ENCODE measurements around the gene HPSE. TPM values are rescaled to one million over a fixed set of nuclear protein-coding genes. Genes with fewer than 3 reads are reported as not detected.
"Not testable (repeated sequence)": the region's sequence is repeated elsewhere in the genome, so short reads cannot be mapped to it uniquely, and the experiment has no call there.

HPSE gene
- polyA plus RNA-seq, 1 of the 3 experiments (the other 2 are of a cell fraction): 1.7 TPM

GRCh38 chr4:83288381-83288780 is 46.3 kb downstream of the HPSE start:
- H3K27ac ChIP-seq (ENCODE audit: low read depth in 2 of 2, low read length in 1 of 2); H3K36me3 ChIP-seq (replicated peaks in 1 of 2; ENCODE audit: control insufficient read depth in 1 of 2, insufficient read depth in 2 of 2, low read length in 1 of 2); H3K9ac ChIP-seq; H3K9me2 ChIP-seq; H4K20me1 ChIP-seq (ENCODE audit: insufficient read depth); DNase-seq; H3K79me2 ChIP-seq (ENCODE audit: insufficient read depth); H3K4me1 ChIP-seq (ENCODE audit: control insufficient read depth in 1 of 2, insufficient read depth in 2 of 2, low read depth in 1 of 2, low read length in 1 of 2); H2AFZ ChIP-seq (ENCODE audit: low read depth); H3K9me3 ChIP-seq; H3K27me3 ChIP-seq (ENCODE audit: insufficient read depth); H3F3A ChIP-seq (replicated peaks; ENCODE audit: insufficient read depth); H3K4me3 ChIP-seq (ENCODE audit: low read depth in 2 of 2, low read length in 1 of 2); POLR2A ChIA-PET; H3K4me2 ChIP-seq; CTCF ChIA-PET: not testable (repeated sequence)
- WGBS (ENCODE audit: low lambda C conversion rate): 0% methylated on average over 1 of the region's 1 CpG

GRCh38 chr4:83285055-83285407 is 49.6 kb downstream of the HPSE start:
- H3K9me3 ChIP-seq: no peaks in the 10 kb centered on the region
- peak overlapping the region; percentile 77 to 93 for H3K27ac ChIP-seq (ENCODE audit: low read depth in 2 of 2, low read length in 1 of 2)
- WGBS (ENCODE audit: low lambda C conversion rate): 16% methylated on average over 9 of the region's 9 CpGs
- no peak for TF ChIP-seq EZH2phosphoT487 (IDR thresholded peaks at IDR 0.05; ENCODE audit: borderline replicate concordance, low read depth)
- H3K4me1 ChIP-seq (ENCODE audit: control insufficient read depth in 1 of 2, insufficient read depth in 2 of 2, low read depth in 1 of 2, low read length in 1 of 2): peaks cover 0 to 7% of the 10 kb centered on the region in 2 experiments; a peak in 2 of 4 replicates
- no peaks in the 10 kb centered on the region for H3K36me3 ChIP-seq (replicated peaks in 1 of 2; ENCODE audit: control insufficient read depth in 1 of 2, insufficient read depth in 2 of 2, low read length in 1 of 2)
- no peaks in the 10 kb centered on the region for H3K9me2 ChIP-seq
- DNase-seq: peak; percentile 23
- peaks cover 14% of the 10 kb centered on the region; the same call in 1 of the 2 replicates for H3K79me2 ChIP-seq (ENCODE audit: insufficient read depth)
- no peaks in the 10 kb centered on the region for H3K27me3 ChIP-seq (ENCODE audit: insufficient read depth)
- no peaks in the 10 kb centered on the region for H4K20me1 ChIP-seq (ENCODE audit: insufficient read depth)
- ChIA-PET CTCF (interaction anchor here (0.9 to 3.2 kb wide), 13 partner anchors 8 to 434 kb away, joined by 3 to 16 read pairs (median 3); partner anchors contain the start of gene ABRAXAS1), POLR2A (interaction anchor here (0.7 kb wide), 1 partner anchor 170 kb away, joined by 5 read pairs; the partner anchor contains the start of gene HELQ)
- H2AFZ ChIP-seq (ENCODE audit: low read depth): peak overlapping the region; percentile 99
- no peaks in the 10 kb centered on the region for H3F3A ChIP-seq (replicated peaks; ENCODE audit: insufficient read depth)
- peak overlapping the region; percentile 61 for H3K9ac ChIP-seq
- H3K4me3 ChIP-seq (ENCODE audit: low read depth in 2 of 2, low read length in 1 of 2): peak overlapping the region; percentile 75 to 79
- H3K4me2 ChIP-seq: peak overlapping the region; percentile 74

DNA sequence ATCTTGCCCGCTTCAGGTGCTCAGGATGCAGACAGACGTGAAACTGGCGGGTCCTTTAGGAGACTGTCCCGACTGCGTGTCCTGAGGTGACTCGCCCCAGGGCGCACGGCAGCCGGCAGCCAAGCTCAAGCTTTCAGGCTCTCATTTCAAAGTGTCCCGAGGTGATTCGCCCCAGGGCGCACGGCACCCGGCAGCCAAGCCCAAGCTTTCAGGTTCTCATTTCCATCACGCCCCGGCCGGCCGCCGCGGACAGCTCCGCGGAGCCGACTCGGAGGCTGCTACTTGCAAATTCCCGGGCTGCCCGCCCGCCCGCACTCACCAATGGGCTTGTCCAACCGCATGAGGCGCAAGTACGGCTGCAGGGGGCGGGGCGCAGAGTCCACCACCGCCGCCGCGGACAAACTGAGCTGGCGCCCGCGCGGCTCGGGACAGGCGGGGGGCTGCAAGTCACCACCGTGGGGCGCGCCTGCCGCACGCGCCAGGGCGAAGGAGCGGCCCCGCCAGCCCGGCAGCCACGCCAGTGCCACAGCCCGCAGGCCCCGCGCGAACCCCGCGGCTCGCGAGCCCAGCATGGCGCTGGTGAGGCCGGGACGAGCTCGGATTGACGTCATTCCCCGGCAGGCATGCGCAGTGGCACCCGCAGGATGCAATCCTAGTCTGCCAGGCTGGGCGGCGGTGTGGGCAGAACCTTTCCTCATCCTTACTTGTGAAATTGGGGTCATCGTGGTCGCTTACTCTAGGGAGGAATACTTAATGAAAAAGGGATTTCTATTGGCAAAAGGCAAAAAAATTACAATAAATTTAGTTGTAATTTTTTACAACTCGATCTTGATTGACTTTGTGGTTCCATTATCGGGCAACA is 50.2 kb downstream of the HPSE start, which contains the start of gene COQ2:
Gene COQ2 (minus strand): TSS at position 606 of the 862 bp plus-strand sequence. CDS start 34 bp downstream, at position 572.
- H3K9me2 ChIP-seq: no peaks in the 10 kb centered on the region
- peaks cover 0 to 7% of the 10 kb centered on the region in 2 experiments; a peak in 2 of 4 replicates for H3K4me1 ChIP-seq (ENCODE audit: control insufficient read depth in 1 of 2, insufficient read depth in 2 of 2, low read depth in 1 of 2, low read length in 1 of 2)
- CTCF ChIA-PET: interaction anchor here (0.9 to 3.2 kb wide), 15 partner anchors 8 to 433 kb away, joined by 3 to 16 read pairs (median 3); partner anchors contain the start of gene ABRAXAS1
- H3K27ac ChIP-seq (ENCODE audit: low read depth in 2 of 2, low read length in 1 of 2): peak within 1 kb of the TSS; percentile 77 to 93
- H3F3A ChIP-seq (replicated peaks; ENCODE audit: insufficient read depth): no peaks in the 10 kb centered on the region
- H2AFZ ChIP-seq (ENCODE audit: low read depth): peak within 1 kb of the TSS; percentile 99
- peak within 1 kb of the TSS; percentile 75 to 79 for H3K4me3 ChIP-seq (ENCODE audit: low read depth in 2 of 2, low read length in 1 of 2)
- POLR2A ChIA-PET: interaction anchor here (0.7 to 0.9 kb wide), 2 partner anchors 171 to 271 kb away, joined by 3 to 5 read pairs; partner anchors contain the start of gene HELQ
- H3K36me3 ChIP-seq (replicated peaks in 1 of 2; ENCODE audit: control insufficient read depth in 1 of 2, insufficient read depth in 2 of 2, low read length in 1 of 2): no peaks in the 10 kb centered on the region
- 0% methylated on average over 29 of the region's 76 CpGs for WGBS (ENCODE audit: low lambda C conversion rate)
- peaks cover 18% of the 10 kb centered on the region; the same call in 1 of the 2 replicates for H3K79me2 ChIP-seq (ENCODE audit: insufficient read depth)
- H3K4me2 ChIP-seq: peak within 1 kb of the TSS; percentile 95
- no peaks in the 10 kb centered on the region for H3K9me3 ChIP-seq
- H3K27me3 ChIP-seq (ENCODE audit: insufficient read depth): no peaks in the 10 kb centered on the region
- H4K20me1 ChIP-seq (ENCODE audit: insufficient read depth): no peaks in the 10 kb centered on the region
- H3K9ac ChIP-seq: peak within 1 kb of the TSS; percentile 61
- peak; percentile 95 for DNase-seq
- TF ChIP-seq, protein P1, sequence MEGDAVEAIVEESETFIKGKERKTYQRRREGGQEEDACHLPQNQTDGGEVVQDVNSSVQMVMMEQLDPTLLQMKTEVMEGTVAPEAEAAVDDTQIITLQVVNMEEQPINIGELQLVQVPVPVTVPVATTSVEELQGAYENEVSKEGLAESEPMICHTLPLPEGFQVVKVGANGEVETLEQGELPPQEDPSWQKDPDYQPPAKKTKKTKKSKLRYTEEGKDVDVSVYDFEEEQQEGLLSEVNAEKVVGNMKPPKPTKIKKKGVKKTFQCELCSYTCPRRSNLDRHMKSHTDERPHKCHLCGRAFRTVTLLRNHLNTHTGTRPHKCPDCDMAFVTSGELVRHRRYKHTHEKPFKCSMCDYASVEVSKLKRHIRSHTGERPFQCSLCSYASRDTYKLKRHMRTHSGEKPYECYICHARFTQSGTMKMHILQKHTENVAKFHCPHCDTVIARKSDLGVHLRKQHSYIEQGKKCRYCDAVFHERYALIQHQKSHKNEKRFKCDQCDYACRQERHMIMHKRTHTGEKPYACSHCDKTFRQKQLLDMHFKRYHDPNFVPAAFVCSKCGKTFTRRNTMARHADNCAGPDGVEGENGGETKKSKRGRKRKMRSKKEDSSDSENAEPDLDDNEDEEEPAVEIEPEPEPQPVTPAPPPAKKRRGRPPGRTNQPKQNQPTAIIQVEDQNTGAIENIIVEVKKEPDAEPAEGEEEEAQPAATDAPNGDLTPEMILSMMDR (IDR thresholded peaks at IDR 0.05): 0 out of 2 replicates have a peak, but pooled peaks have one; percentile 20
- TF ChIP-seq MEF2A (IDR thresholded peaks at IDR 0.05; ENCODE audit: borderline replicate concordance, low read depth) (no peak), RCOR1 (IDR thresholded peaks at IDR 0.05; ENCODE audit: low read length) (no peak), CHD2 (IDR thresholded peaks at IDR 0.05; ENCODE audit: low read length, partially characterized antibody) (peak; percentile 97), GABPA (IDR thresholded peaks at IDR 0.05; ENCODE audit: low read depth) (no peak), MXI1 (IDR thresholded peaks at IDR 0.05; ENCODE audit: low read depth, low read length) (peak; percentile 90), SIN3A (IDR thresholded peaks at IDR 0.05; ENCODE audit: borderline replicate concordance, low read depth, low read length) (peak; percentile 99), MAX (IDR thresholded peaks at IDR 0.05; ENCODE audit: low read depth) (peak; percentile 85), NFIC (IDR thresholded peaks at IDR 0.05; ENCODE audit: borderline replicate concordance) (no peak), YY1 (IDR thresholded peaks at IDR 0.05; ENCODE audit: low read depth) (peak; percentile 3; the same call in 1 of the 2 replicates), NRF1 (IDR thresholded peaks at IDR 0.05; ENCODE audit: low read depth, low read length) (peak; percentile 87), POLR2AphosphoS5 (IDR thresholded peaks at IDR 0.05; ENCODE audit: low read depth, low read length) (peak; percentile 94)
- TF ChIP-seq, protein P2, sequence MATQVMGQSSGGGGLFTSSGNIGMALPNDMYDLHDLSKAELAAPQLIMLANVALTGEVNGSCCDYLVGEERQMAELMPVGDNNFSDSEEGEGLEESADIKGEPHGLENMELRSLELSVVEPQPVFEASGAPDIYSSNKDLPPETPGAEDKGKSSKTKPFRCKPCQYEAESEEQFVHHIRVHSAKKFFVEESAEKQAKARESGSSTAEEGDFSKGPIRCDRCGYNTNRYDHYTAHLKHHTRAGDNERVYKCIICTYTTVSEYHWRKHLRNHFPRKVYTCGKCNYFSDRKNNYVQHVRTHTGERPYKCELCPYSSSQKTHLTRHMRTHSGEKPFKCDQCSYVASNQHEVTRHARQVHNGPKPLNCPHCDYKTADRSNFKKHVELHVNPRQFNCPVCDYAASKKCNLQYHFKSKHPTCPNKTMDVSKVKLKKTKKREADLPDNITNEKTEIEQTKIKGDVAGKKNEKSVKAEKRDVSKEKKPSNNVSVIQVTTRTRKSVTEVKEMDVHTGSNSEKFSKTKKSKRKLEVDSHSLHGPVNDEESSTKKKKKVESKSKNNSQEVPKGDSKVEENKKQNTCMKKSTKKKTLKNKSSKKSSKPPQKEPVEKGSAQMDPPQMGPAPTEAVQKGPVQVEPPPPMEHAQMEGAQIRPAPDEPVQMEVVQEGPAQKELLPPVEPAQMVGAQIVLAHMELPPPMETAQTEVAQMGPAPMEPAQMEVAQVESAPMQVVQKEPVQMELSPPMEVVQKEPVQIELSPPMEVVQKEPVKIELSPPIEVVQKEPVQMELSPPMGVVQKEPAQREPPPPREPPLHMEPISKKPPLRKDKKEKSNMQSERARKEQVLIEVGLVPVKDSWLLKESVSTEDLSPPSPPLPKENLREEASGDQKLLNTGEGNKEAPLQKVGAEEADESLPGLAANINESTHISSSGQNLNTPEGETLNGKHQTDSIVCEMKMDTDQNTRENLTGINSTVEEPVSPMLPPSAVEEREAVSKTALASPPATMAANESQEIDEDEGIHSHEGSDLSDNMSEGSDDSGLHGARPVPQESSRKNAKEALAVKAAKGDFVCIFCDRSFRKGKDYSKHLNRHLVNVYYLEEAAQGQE (IDR thresholded peaks at IDR 0.05; ENCODE audit: low read depth, low read length): peak; percentile 83
